GM12878 (cell line): ENCODE data around the gene VANGL1.

Experiments used
- EGR1 ChIP-seq, 2 experiments: IDR thresholded peaks; 1 replicate in 1 of 2; 2 replicates in 1 of 2; pipeline ENCODE4 v1.6.1; 2011 to 2012; ENCODE audit warnings: low read depth in 2 of 2, low read length in 2 of 2, borderline replicate concordance in 1 of 2, mild to moderate bottlenecking in 1 of 2, moderate library complexity in 1 of 2
- EP300 ChIP-seq, 2 experiments: fragments of 150-350 bp in 1 of 2; IDR thresholded peaks; 2 replicates each; pipeline ENCODE4 v1.6.1; 2011 to 2012; ENCODE audit warnings: low read depth in 2 of 2, low read length in 2 of 2, borderline replicate concordance in 1 of 2, improper control_type of control experiment in 1 of 2, inconsistent platforms in 1 of 2; ENCODE audit not compliant: control insufficient read depth in 1 of 2
- ESRRA ChIP-seq: IDR thresholded peaks from 2 replicates; pipeline ENCODE4 v1.6.1; 2012; ENCODE audit warnings: mild to moderate bottlenecking, low read length, improper control_type of control experiment
- NFXL1 ChIP-seq: fragments of 450-650 bp; IDR thresholded peaks from 2 replicates; pipeline ENCODE4 v1.6.1; 2017; ENCODE audit warnings: antibody characterized with exemption, mild to moderate bottlenecking, borderline replicate concordance
- NRF1 ChIP-seq: conservative IDR thresholded peaks from 2 replicates; pipeline ENCODE4 v1.6.1; 2011; ENCODE audit warnings: mild to moderate bottlenecking, low read depth, low read length, improper control_type of control experiment
- PAX8 ChIP-seq: fragments of 450-650 bp; IDR thresholded peaks from 2 replicates; pipeline ENCODE4 v1.6.1; 2017; ENCODE audit warnings: mild to moderate bottlenecking, moderate library complexity
- POLR2AphosphoS5 ChIP-seq: IDR thresholded peaks from 2 replicates; pipeline ENCODE4 v1.6.1; 2011; ENCODE audit warnings: mild to moderate bottlenecking, low read length, inconsistent platforms
- RCOR1 ChIP-seq: conservative IDR thresholded peaks from 2 replicates; pipeline ENCODE4 v1.6.1; 2012; ENCODE audit warnings: low read depth, low read length, improper control_type of control experiment
- SIX5 ChIP-seq: IDR thresholded peaks from 2 replicates; pipeline ENCODE4 v1.6.1; 2011; ENCODE audit warnings: mild to moderate bottlenecking, low read depth, low read length, moderate library complexity; ENCODE audit not compliant: severe bottlenecking
- SMC3 ChIP-seq: IDR thresholded peaks from 2 replicates; pipeline ENCODE4 v1.6.1; 2011; ENCODE audit warnings: low read length, improper control_type of control experiment, borderline replicate concordance
- TF ChIP-seq, protein P1 (sequence below): IDR thresholded peaks from 2 replicates; pipeline ENCODE4 v1.6.1; 2011; ENCODE audit warnings: borderline replicate concordance, low read depth, mild to moderate bottlenecking, moderate library complexity, mixed read lengths, low read length; ENCODE audit not compliant: insufficient read depth; ENCODE audit errors: extremely low read length
- TF ChIP-seq, protein P2 (sequence below), 3 experiments: IDR thresholded peaks in 2 of 3; conservative IDR thresholded peaks in 1 of 3; 2 replicates each; pipeline ENCODE4 v1.5.1; 2011; ENCODE audit warnings: low read depth in 3 of 3, low read length in 3 of 3, mild to moderate bottlenecking in 3 of 3, control low read depth in 2 of 3, moderate library complexity in 2 of 3, inconsistent platforms in 1 of 3, mixed read lengths in 1 of 3; ENCODE audit not compliant: control insufficient read depth in 2 of 3, insufficient read depth in 1 of 3; ENCODE audit errors: extremely low read depth in 1 of 3
- TF ChIP-seq, protein P3 (sequence below): IDR thresholded peaks from 2 replicates; pipeline ENCODE4 v1.6.1; 2012; ENCODE audit warnings: low read depth, low read length, improper control_type of control experiment

DNA sequence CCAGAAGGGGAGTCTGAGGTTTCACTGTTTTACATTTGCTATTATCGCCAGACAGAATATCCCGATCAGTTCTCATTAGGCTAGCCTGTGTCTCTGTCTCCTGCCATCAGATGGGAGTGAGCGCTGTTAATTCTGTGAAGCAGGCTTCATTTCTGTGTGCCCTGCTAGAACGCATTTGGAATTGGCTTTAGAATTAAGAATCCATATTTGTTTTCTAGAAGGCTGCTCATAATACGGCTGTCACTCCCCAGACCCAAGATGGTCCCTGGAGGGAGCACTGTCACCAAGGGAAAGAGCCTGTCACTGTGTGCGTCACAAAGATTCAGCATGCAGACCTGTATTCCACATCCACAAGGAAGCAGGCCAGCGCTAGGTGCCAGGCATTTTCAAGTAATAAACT lies 77.5 kb downstream of the VANGL1 start:
- no peak for TF ChIP-seq RCOR1
- TF ChIP-seq, protein P1, sequence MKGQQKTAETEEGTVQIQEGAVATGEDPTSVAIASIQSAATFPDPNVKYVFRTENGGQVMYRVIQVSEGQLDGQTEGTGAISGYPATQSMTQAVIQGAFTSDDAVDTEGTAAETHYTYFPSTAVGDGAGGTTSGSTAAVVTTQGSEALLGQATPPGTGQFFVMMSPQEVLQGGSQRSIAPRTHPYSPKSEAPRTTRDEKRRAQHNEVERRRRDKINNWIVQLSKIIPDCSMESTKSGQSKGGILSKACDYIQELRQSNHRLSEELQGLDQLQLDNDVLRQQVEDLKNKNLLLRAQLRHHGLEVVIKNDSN, result no peak
- TF ChIP-seq SIX5, result no peak
- TF ChIP-seq EGR1 (IDR thresholded peaks at IDR 0.05; ENCODE audit: borderline replicate concordance in 1 of 2, low read depth in 2 of 2, low read length in 2 of 2), result no peak
- TF ChIP-seq SMC3, result no peak
- TF ChIP-seq NFXL1, result no peak
- no peak for TF ChIP-seq POLR2AphosphoS5
- TF ChIP-seq, protein P2, sequence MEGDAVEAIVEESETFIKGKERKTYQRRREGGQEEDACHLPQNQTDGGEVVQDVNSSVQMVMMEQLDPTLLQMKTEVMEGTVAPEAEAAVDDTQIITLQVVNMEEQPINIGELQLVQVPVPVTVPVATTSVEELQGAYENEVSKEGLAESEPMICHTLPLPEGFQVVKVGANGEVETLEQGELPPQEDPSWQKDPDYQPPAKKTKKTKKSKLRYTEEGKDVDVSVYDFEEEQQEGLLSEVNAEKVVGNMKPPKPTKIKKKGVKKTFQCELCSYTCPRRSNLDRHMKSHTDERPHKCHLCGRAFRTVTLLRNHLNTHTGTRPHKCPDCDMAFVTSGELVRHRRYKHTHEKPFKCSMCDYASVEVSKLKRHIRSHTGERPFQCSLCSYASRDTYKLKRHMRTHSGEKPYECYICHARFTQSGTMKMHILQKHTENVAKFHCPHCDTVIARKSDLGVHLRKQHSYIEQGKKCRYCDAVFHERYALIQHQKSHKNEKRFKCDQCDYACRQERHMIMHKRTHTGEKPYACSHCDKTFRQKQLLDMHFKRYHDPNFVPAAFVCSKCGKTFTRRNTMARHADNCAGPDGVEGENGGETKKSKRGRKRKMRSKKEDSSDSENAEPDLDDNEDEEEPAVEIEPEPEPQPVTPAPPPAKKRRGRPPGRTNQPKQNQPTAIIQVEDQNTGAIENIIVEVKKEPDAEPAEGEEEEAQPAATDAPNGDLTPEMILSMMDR (IDR thresholded peaks at IDR 0.05 in 2 of 3, conservative IDR thresholded peaks at IDR 0.05 in 1 of 3; ENCODE audit: control insufficient read depth in 2 of 3, extremely low read depth in 1 of 3, insufficient read depth in 1 of 3, low read depth in 3 of 3, low read length in 3 of 3), result no peak
- no peak for TF ChIP-seq NRF1
- no peak for TF ChIP-seq PAX8
- TF ChIP-seq EP300 (IDR thresholded peaks at IDR 0.05; ENCODE audit: borderline replicate concordance in 1 of 2, control insufficient read depth in 1 of 2, low read depth in 2 of 2, low read length in 2 of 2), result no peak
- TF ChIP-seq ESRRA, result no peak
- TF ChIP-seq, protein P3, sequence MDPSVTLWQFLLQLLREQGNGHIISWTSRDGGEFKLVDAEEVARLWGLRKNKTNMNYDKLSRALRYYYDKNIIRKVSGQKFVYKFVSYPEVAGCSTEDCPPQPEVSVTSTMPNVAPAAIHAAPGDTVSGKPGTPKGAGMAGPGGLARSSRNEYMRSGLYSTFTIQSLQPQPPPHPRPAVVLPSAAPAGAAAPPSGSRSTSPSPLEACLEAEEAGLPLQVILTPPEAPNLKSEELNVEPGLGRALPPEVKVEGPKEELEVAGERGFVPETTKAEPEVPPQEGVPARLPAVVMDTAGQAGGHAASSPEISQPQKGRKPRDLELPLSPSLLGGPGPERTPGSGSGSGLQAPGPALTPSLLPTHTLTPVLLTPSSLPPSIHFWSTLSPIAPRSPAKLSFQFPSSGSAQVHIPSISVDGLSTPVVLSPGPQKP, result no peak
